Skeletal muscle satellite cell (primary cell): ENCODE measurements around the gene PKN2.
"Not testable (repeated sequence)": the region's sequence is repeated elsewhere in the genome, so short reads cannot be mapped to it uniquely, and the experiment has no call there.

ENCODE experiments used
- H3K27me3 ChIP-seq: 2 replicates; pipeline ENCODE4 v1.7.0; 2013; ENCODE audit warnings: low read length; ENCODE audit not compliant: control insufficient read depth, insufficient read depth
- H3K36me3 ChIP-seq: 2 replicates; pipeline ENCODE4 v1.7.0; 2013; ENCODE audit warnings: mild to moderate bottlenecking, control low read depth, low read length; ENCODE audit not compliant: insufficient read depth
- H3K4me1 ChIP-seq: 2 replicates; pipeline ENCODE4 v1.7.0; 2013; ENCODE audit warnings: low read length; ENCODE audit not compliant: control insufficient read depth, insufficient read depth
- H3K4me2 ChIP-seq: 2 replicates; pipeline ENCODE4 v1.7.0; 2013; ENCODE audit warnings: mild to moderate bottlenecking, low read length
- H3K4me3 ChIP-seq: 2 replicates; pipeline ENCODE4 v1.7.0; 2013; ENCODE audit warnings: low read length
- H3K9ac ChIP-seq: 2 replicates; pipeline ENCODE4 v1.7.0; 2013; ENCODE audit warnings: mild to moderate bottlenecking, low read depth, low read length, moderate library complexity
- H3K9me3 ChIP-seq: replicated peaks from 2 replicates; pipeline ENCODE4 v1.7.0; 2013; ENCODE audit warnings: mild to moderate bottlenecking, control low read depth, low read length

Gene PKN2

DNA sequence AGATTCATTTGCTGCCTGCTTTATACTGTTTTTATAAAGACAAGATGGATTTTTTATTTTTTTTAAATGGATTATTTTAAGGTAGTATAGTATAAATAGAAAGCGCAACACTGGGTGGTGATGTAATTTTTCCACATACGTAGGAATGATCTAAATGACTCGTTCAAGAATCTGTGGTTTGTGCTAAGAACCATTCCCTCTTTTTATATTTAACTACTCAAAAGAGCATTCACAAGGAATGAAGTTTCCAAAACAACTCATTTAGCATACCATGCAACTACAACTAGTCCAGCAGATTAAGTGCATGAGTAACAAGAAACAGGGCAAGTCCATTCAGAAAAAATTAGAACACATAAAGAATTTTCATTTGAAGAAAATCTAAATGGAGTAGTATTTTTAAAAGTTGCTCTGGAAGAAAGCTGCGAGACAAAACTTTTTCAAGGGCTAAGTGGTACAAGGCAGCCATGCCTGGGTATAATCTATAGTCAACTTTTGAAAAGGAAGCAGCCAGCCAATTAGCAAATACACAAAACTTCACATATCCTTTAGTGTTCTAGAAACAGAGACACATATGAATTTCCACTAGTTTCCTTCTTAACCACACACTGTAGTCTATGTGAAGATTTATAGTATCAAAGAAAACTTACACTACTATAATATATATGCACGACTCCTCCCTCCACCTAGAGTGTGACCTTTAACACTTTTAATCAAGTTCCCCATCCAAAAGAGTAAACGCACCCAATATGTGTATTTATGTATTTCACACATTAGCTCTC, 183.9 kb downstream of the PKN2 start:
- no peak overlapping the region for H3K9ac ChIP-seq
- no peaks in the 10 kb centered on the region for H3K27me3 ChIP-seq

DNA sequence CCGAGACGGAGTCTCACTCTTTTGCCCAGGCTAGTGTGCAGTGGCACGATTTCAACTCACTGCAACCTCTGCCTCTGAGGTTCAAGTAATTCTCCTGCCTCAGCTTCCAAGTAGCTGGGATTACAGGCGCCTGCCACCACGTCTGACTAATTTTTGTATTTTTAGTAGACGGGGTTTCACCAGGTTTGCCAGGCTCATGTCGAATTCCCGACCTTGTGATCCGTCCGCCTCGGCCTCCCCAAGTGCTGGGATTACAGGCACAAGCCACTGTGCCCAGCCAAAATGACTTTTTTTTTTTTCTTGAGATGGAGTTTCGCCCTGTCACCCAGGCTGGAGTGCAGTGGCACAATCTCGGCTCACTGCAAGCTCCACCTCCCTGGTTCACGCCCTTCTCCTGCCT, 185.6 kb downstream of the PKN2 start:
- H3K36me3 ChIP-seq, H3K4me2 ChIP-seq, H3K4me1 ChIP-seq, H3K27me3 ChIP-seq, H3K9ac ChIP-seq, H3K9me3 ChIP-seq, H3K4me3 ChIP-seq: not testable (repeated sequence)

More for the DNA sequence above, 183.9 kb downstream of the PKN2 start:
- H3K9me3 ChIP-seq, result no peaks in the 10 kb centered on the region
- H3K4me1 ChIP-seq, result peaks cover 8% of the 10 kb centered on the region
- H3K36me3 ChIP-seq, result no peaks in the 10 kb centered on the region
- H3K4me2 ChIP-seq, result no peak overlapping the region
- no peak overlapping the region for H3K4me3 ChIP-seq

DNA sequence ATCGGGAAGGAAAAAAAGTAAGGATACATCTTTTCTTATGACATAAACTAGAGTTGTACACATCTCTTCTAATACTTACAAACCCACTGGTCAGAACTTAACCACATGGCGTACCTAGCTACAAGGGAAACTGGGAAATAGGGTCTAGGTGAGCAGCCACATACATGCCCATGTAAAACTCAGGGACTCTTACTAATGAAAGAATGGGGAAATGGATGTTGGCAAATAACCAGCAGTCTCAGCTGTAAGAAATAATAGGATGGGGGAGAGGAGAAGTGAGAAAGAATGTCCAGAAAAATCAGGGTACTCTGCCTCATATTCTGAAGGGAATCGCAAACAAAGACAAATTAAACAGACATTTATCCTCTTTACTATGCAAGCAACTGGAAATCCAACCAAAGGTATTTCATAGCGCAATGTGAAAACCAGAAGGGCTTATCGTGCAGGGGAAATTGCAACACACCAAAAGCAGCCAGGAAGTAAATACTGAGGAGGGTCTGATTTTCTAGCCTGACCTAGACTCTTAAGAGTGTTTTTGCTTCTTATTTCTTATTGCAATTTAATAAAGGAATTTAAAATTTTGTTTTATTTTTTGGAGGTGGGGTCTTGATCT, 189.8 kb downstream of the PKN2 start:
- no peak overlapping the region for H3K4me2 ChIP-seq
- H3K9ac ChIP-seq, result no peak overlapping the region
- peaks cover 3% of the 10 kb centered on the region for H3K4me1 ChIP-seq
- H3K27me3 ChIP-seq, result no peaks in the 10 kb centered on the region
- H3K4me3 ChIP-seq, result no peak overlapping the region
- no peaks in the 10 kb centered on the region for H3K9me3 ChIP-seq
- peaks cover 11% of the 10 kb centered on the region for H3K36me3 ChIP-seq

DNA sequence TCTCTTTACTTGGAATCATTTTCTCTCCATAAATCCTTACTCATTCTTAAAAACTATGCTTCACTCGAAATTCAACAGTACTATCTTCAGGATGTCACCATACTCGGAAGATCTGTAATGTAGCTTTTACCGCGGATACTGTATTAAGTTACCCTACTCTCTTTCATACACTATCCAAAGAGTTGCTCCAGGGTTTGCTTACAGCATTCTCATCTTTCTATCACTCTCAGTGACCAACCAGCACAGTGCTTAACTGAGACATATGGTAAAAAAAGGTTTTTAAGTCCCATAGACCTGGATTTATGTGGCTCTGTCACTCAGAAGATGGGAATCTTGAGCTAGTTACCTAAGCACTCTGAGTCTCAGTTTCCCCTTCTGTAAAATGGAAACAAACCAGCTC, 191.5 kb downstream of the PKN2 start:
- no peaks in the 10 kb centered on the region for H3K9me3 ChIP-seq
- no peaks in the 10 kb centered on the region for H3K27me3 ChIP-seq
- peaks cover 3% of the 10 kb centered on the region for H3K4me1 ChIP-seq
- no peak overlapping the region for H3K9ac ChIP-seq
- H3K4me2 ChIP-seq, result no peak overlapping the region
- H3K4me3 ChIP-seq, result no peak overlapping the region
- peaks cover 17% of the 10 kb centered on the region for H3K36me3 ChIP-seq

DNA sequence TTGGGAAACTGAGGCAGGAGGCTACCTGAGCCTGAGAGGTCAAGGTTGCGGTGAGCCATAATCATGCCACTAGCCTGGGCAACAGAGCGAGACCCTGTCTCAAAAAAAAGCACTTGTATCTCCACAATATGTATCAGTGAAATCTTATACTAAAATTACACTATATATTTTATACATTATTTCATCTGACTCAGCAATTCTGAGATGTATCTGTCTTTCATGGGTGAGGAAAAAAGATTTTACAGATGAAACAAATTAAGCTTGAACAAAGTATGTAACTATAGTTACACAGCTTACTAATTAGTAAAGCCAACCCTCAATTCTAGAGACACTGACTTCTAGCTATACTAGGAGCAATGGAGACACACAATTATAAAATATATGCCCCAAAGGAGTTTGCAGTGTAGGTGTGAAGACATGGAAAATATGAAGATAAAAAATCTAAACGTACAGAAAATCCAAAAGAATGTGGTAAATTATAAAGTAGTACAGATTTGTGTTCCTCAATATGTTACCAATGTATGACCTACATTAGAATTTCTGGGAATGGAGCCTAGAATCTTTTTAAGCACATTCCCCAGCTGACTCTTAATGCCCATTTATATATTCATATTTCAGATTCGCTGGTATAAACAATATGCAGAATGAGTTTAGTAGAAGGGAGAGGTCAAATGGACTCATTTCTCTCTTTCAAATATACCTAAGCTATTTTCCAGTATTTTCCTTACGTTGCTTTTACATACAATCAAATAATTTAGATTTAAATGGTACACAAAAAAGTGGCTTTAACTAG, 192.7 kb downstream of the PKN2 start:
- H3K4me1 ChIP-seq, result peaks cover 3% of the 10 kb centered on the region
- peaks cover 25% of the 10 kb centered on the region for H3K36me3 ChIP-seq
- H3K9me3 ChIP-seq, result no peaks in the 10 kb centered on the region
- H3K4me2 ChIP-seq, result no peak overlapping the region
- H3K4me3 ChIP-seq, result no peak overlapping the region
- no peak overlapping the region for H3K9ac ChIP-seq
- no peaks in the 10 kb centered on the region for H3K27me3 ChIP-seq

DNA sequence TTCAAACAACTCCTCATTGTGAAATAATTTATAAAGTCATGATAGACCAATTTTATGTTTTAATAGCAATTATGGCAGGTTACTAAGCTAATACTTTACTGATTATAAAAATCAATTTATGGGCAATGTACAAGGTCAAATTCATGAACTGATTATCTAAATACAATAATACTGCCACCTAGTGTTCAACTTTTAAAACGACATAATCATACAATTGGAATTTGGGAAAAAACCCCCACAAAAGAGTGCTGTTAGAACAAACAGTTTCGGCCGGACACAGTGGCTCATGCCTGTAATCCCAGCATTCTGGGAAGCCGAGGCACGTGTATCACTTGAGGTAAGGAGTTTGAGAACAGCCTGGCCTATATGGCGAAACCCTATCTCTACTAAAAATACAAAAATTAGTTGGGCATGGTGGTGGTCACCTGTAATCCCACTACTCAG, 193.3 kb downstream of the PKN2 start:
- peaks cover 29% of the 10 kb centered on the region for H3K36me3 ChIP-seq
- H3K4me1 ChIP-seq, result peaks cover 3% of the 10 kb centered on the region
- no peak overlapping the region for H3K4me3 ChIP-seq
- no peaks in the 10 kb centered on the region for H3K27me3 ChIP-seq
- H3K9me3 ChIP-seq, result no peaks in the 10 kb centered on the region
- no peak overlapping the region for H3K9ac ChIP-seq
- no peak overlapping the region for H3K4me2 ChIP-seq

DNA sequence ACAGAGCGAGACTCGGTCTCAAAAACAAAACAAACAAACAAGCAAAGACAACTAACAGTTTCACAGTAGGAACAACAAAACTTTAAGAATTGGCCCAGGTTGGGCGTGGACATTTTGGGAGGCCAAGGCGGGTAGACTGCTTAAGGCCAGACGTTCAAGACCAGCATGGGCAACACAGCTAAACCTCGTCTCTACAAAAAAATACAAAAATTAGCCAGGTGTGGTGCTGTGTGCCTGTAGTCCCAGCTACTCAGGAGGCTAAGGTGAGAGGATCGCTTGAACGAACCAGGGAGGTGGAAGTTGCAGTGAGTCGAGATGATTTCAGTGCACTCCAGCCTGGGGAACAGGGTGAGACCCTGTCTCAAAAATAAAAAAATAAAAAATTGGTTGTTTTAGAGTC, 193.8 kb downstream of the PKN2 start:
- H3K4me3 ChIP-seq, result no peak overlapping the region
- H3K9me3 ChIP-seq, result no peaks in the 10 kb centered on the region
- peaks cover 34% of the 10 kb centered on the region for H3K36me3 ChIP-seq
- no peak overlapping the region for H3K4me2 ChIP-seq
- no peak overlapping the region for H3K9ac ChIP-seq
- H3K27me3 ChIP-seq, result no peaks in the 10 kb centered on the region
- peaks cover 3% of the 10 kb centered on the region for H3K4me1 ChIP-seq

DNA sequence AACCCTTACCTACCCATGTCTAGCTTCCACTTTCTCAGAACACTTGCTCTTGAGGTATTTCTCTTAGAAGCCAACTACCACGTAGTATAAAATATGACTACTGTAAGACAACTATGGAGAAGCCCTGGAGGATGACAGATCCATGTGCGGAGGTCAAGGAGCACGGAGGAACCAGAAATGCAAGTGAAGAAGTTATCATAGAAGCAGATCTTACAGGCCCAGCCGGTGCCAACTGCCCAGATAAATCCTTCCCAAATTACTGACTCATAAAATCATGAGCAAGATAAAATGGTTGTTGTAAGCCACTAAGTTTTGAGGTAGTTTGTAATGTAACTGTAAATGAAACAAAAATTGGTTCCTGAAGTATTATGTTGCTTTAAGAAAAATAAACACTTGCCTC, 194.7 kb downstream of the PKN2 start:
- no peak overlapping the region for H3K4me3 ChIP-seq
- H3K4me1 ChIP-seq, result peaks cover 3% of the 10 kb centered on the region
- no peak overlapping the region for H3K4me2 ChIP-seq
- H3K9ac ChIP-seq, result no peak overlapping the region
- H3K27me3 ChIP-seq, result no peaks in the 10 kb centered on the region
- peaks cover 40% of the 10 kb centered on the region for H3K36me3 ChIP-seq
- H3K9me3 ChIP-seq, result no peaks in the 10 kb centered on the region

DNA sequence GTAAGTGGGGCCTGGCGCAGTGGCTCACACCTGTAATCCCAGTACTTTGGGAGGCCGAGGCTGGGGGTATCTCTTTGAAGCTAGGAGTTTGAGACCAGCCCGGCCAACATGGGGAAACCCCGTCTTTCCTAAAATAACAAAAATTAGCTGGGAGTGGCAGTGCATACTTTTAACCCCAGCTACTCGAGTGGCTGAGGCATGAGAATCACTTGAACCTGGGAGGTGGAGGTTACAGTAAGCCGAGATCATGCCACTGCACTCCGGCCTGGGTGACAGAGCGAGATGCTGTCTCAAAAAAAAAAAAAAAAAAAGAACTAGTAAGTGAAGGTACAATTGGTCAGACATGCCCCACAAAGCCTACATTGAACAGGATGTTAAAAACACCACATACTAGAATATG, 196.6 kb downstream of the PKN2 start:
- not testable (repeated sequence) for H3K9me3 ChIP-seq, H3K9ac ChIP-seq, H3K4me1 ChIP-seq, H3K4me3 ChIP-seq, H3K27me3 ChIP-seq, H3K4me2 ChIP-seq
- peaks cover 52% of the 10 kb centered on the region for H3K36me3 ChIP-seq

DNA sequence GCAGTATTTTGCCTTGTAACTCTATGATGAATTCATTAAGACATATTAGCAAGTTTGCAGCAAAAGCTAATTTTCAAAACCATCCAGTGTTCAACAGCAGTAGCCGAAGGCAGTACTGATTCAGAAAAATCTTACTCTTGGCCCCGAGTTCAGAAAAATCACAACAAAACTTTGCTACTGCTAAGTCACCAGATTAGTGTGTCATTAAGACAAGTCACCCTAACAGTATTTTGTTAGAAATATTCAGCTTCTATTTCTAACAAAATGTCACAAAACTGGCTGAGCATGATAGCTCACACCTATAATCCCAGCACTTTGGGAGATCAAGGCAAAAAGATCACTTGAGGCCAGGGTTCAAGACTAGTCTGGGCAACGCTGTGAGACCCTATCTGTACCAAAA, 199.1 kb downstream of the PKN2 start:
- H3K9ac ChIP-seq, result no peak overlapping the region
- H3K4me2 ChIP-seq, result no peak overlapping the region
- peaks cover 64% of the 10 kb centered on the region for H3K36me3 ChIP-seq
- no peaks in the 10 kb centered on the region for H3K27me3 ChIP-seq
- no peaks in the 10 kb centered on the region for H3K9me3 ChIP-seq
- H3K4me1 ChIP-seq, result no peaks in the 10 kb centered on the region
- no peak overlapping the region for H3K4me3 ChIP-seq
